OCI-LY1 (cell line): ENCODE measurements around the gene WIPF1.

Experiments used
- EZH2 ChIP-seq: fragments of 200-600 bp; sonication (generic), shearing (Covaris generic); IDR thresholded peaks from 2 replicates; pipeline ENCODE4 v1.8.0; 2017; ENCODE audit warnings: borderline replicate concordance, mixed run types, mild to moderate bottlenecking, antibody characterized with exemption, low read length, moderate library complexity, mixed read lengths
- TF ChIP-seq, protein P1 (sequence below): fragments of 200-600 bp; sonication (generic), shearing (Covaris generic); IDR thresholded peaks from 2 replicates; pipeline ENCODE4 v1.5.1; 2017; ENCODE audit warnings: mild to moderate bottlenecking, antibody characterized with exemption, low read length, moderate library complexity, mixed read lengths

DNA sequence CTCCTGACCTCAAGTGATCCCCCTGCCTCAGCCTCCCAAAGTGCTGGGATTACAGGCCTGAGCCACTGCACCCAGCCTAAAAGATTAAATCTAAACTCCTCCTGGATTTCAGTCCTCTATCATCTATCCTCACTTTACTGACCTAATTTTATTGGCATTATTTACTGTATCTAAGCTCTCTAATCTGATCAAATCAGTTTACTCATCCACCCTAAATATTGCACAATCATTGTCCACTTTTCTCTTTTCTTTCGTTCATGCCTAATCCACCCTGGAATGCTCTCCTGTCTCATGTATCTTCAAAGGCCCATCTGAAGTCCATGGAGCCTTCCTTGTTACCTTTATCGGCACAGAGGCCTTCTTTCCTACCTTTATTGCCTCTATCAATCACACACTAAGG is 79.2 kb downstream of the WIPF1 start:
- TF ChIP-seq, protein P1, sequence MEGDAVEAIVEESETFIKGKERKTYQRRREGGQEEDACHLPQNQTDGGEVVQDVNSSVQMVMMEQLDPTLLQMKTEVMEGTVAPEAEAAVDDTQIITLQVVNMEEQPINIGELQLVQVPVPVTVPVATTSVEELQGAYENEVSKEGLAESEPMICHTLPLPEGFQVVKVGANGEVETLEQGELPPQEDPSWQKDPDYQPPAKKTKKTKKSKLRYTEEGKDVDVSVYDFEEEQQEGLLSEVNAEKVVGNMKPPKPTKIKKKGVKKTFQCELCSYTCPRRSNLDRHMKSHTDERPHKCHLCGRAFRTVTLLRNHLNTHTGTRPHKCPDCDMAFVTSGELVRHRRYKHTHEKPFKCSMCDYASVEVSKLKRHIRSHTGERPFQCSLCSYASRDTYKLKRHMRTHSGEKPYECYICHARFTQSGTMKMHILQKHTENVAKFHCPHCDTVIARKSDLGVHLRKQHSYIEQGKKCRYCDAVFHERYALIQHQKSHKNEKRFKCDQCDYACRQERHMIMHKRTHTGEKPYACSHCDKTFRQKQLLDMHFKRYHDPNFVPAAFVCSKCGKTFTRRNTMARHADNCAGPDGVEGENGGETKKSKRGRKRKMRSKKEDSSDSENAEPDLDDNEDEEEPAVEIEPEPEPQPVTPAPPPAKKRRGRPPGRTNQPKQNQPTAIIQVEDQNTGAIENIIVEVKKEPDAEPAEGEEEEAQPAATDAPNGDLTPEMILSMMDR, result no peak
- TF ChIP-seq EZH2, result no peak
